ENCODE measurements around the gene TSPO2.

DNA sequence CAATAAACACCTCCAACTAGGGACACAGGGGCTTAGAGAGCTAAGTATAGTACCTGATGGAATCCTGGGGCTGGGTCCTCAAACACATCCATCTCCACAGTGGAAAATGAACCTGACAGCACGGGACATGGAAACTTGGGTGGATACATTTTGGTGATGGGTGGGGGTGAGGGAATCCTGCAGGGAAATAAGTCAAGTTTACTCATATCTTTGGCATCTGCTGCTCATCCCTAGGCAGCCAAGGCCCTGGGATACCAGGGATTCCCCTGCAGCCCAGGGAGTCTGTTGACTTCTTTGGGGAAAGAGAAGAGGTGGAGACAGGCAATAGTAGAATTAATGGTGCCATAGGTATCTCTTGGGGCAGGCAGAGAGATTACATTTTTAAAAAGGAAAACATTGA lies 17.3 kb downstream of the TSPO2 start:
- TF ChIP-seq JUN (IDR thresholded peaks at IDR 0.05; ENCODE audit: low read depth, low read length) (no peak), POLR2A (IDR thresholded peaks at IDR 0.05; ENCODE audit: control extremely low read depth in 1 of 2, low read depth in 2 of 2, low read length in 2 of 2) (no peak), SRF (IDR thresholded peaks at IDR 0.05; ENCODE audit: low read depth, low read length) (no peak)
- TF ChIP-seq, protein P1, sequence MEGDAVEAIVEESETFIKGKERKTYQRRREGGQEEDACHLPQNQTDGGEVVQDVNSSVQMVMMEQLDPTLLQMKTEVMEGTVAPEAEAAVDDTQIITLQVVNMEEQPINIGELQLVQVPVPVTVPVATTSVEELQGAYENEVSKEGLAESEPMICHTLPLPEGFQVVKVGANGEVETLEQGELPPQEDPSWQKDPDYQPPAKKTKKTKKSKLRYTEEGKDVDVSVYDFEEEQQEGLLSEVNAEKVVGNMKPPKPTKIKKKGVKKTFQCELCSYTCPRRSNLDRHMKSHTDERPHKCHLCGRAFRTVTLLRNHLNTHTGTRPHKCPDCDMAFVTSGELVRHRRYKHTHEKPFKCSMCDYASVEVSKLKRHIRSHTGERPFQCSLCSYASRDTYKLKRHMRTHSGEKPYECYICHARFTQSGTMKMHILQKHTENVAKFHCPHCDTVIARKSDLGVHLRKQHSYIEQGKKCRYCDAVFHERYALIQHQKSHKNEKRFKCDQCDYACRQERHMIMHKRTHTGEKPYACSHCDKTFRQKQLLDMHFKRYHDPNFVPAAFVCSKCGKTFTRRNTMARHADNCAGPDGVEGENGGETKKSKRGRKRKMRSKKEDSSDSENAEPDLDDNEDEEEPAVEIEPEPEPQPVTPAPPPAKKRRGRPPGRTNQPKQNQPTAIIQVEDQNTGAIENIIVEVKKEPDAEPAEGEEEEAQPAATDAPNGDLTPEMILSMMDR (IDR thresholded peaks at IDR 0.05; ENCODE audit: control extremely low read depth in 1 of 3, insufficient read depth in 1 of 3, low read depth in 1 of 3, low read length in 3 of 3), result no peak
- TF ChIP-seq, protein P2, sequence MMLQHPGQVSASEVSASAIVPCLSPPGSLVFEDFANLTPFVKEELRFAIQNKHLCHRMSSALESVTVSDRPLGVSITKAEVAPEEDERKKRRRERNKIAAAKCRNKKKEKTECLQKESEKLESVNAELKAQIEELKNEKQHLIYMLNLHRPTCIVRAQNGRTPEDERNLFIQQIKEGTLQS (IDR thresholded peaks at IDR 0.05; ENCODE audit: insufficient read depth, low read depth, low read length), result no peak
- TF ChIP-seq, protein P3, sequence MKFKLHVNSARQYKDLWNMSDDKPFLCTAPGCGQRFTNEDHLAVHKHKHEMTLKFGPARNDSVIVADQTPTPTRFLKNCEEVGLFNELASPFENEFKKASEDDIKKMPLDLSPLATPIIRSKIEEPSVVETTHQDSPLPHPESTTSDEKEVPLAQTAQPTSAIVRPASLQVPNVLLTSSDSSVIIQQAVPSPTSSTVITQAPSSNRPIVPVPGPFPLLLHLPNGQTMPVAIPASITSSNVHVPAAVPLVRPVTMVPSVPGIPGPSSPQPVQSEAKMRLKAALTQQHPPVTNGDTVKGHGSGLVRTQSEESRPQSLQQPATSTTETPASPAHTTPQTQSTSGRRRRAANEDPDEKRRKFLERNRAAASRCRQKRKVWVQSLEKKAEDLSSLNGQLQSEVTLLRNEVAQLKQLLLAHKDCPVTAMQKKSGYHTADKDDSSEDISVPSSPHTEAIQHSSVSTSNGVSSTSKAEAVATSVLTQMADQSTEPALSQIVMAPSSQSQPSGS (IDR thresholded peaks at IDR 0.05; ENCODE audit: low read length), result no peak

Measured in H1 (cell line).